Esophagus muscularis mucosa (tissue), 3 donors: Measurements from ENCODE around the gene YLPM1.

Source experiments
- POLR2A ChIP-seq: fragments of 450-650 bp; IDR thresholded peaks from one replicate; pipeline ENCODE4 v1.6.1; 2017; ENCODE audit warnings: antibody characterized with exemption, moderate library complexity, mild to moderate bottlenecking, low read depth
- TF ChIP-seq, protein P1 (sequence below), 3 experiments: fragments of 200-600 bp in 2 of 3; fragments of 450-650 bp in 1 of 3; sonication (generic) in 2 of 3; IDR thresholded peaks; one replicate each; pipeline ENCODE4 v1.5.1; 2017 to 2019; ENCODE audit warnings: antibody characterized with exemption in 3 of 3, mild to moderate bottlenecking in 2 of 3, moderate library complexity in 1 of 3

DNA sequence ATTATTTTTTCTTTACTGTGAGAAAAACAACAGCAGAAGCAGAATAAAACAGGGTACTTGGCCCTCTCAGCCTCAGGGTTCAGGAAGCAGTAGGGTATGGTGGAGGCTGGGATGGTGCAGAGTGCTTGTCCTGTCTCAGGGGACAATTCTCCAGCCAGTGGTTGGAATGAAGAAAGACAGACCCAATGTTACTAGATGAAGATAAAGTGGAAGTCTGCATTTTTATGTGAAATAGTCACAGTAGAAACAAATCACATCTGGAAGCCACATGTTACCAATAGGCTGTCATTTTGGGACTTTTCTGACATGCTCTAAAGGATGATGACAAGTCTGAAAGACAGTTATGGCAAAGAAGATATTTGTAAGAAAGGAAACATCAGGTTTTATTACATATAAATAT is 80.5 kb downstream of the YLPM1 start:
- TF ChIP-seq, protein P1, sequence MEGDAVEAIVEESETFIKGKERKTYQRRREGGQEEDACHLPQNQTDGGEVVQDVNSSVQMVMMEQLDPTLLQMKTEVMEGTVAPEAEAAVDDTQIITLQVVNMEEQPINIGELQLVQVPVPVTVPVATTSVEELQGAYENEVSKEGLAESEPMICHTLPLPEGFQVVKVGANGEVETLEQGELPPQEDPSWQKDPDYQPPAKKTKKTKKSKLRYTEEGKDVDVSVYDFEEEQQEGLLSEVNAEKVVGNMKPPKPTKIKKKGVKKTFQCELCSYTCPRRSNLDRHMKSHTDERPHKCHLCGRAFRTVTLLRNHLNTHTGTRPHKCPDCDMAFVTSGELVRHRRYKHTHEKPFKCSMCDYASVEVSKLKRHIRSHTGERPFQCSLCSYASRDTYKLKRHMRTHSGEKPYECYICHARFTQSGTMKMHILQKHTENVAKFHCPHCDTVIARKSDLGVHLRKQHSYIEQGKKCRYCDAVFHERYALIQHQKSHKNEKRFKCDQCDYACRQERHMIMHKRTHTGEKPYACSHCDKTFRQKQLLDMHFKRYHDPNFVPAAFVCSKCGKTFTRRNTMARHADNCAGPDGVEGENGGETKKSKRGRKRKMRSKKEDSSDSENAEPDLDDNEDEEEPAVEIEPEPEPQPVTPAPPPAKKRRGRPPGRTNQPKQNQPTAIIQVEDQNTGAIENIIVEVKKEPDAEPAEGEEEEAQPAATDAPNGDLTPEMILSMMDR (IDR thresholded peaks at IDR 0.05), result no peak
- no peak for TF ChIP-seq POLR2A
